OCI-LY7 (cell line): ENCODE measurements around the gene S100A4. TPM values are rescaled to one million over a fixed set of nuclear protein-coding genes. Genes with fewer than 3 reads are reported as not detected.

Experiments used
- BruUV-seq: library from RNA; stranded (reverse); fragments of 400-500 nt; replicated peaks from 2 replicates; lab custom pipeline; 2021; lab: Mats Ljungman, UMichigan
- CTCF ChIA-PET: fragments of 300-600 bp; sonication (Branson Sonifier 250); formaldehyde crosslinking; loops from one replicate; lab custom pipeline; 2022; ENCODE audit warnings: antibody characterized with exemption; ENCODE audit not compliant: unreplicated experiment; lab: Charles Lee
- POLR2A ChIA-PET: fragments of 300-600 bp; sonication (Branson Sonifier 250); formaldehyde crosslinking; loops from one replicate; lab custom pipeline; 2022; ENCODE audit warnings: antibody characterized with exemption; lab: Charles Lee
- DNase-seq: peaks from one replicate; pipeline ENCODE4 v3.0.0-alpha.2; 2015; ENCODE audit warnings: low spot score
- H2AFZ ChIP-seq: fragments of 200-600 bp; sonication (generic), shearing (Covaris generic); 2 replicates; pipeline ENCODE4 v1.6.1; 2014; ENCODE audit warnings: mild to moderate bottlenecking, antibody characterized with exemption, low read length, moderate library complexity
- H3K27ac ChIP-seq: fragments of 200-600 bp; sonication (generic); 2 replicates; pipeline ENCODE4 v1.5.1; 2014; ENCODE audit warnings: mixed run types, low read depth, mild to moderate bottlenecking, moderate library complexity, low read length, inconsistent platforms; ENCODE audit not compliant: poor library complexity, severe bottlenecking
- H3K36me3 ChIP-seq: fragments of 200-600 bp; sonication (generic); 2 replicates; pipeline ENCODE4 v1.6.1; 2014; ENCODE audit warnings: mild to moderate bottlenecking, antibody characterized with exemption, low read length, moderate library complexity, mixed read lengths; ENCODE audit not compliant: insufficient read depth
- H3K4me1 ChIP-seq: fragments of 200-600 bp; sonication (generic); 2 replicates; pipeline ENCODE4 v1.5.1; 2014; ENCODE audit warnings: mild to moderate bottlenecking, low read length; ENCODE audit not compliant: insufficient read depth, poor library complexity, severe bottlenecking
- H3K4me2 ChIP-seq: fragments of 200-600 bp; sonication (generic); 2 replicates; pipeline ENCODE4 v1.6.1; 2014; ENCODE audit warnings: mild to moderate bottlenecking, low read length
- H3K4me3 ChIP-seq: fragments of 200-600 bp; sonication (generic); 2 replicates; pipeline ENCODE4 v1.5.1; 2014; ENCODE audit warnings: mild to moderate bottlenecking, low read depth, low read length; ENCODE audit not compliant: poor library complexity, severe bottlenecking
- H3K79me2 ChIP-seq: fragments of 200-600 bp; sonication (generic); 2 replicates; pipeline ENCODE4 v1.6.1; 2016; ENCODE audit warnings: low read depth, mild to moderate bottlenecking, low read length, moderate library complexity, mixed read lengths; ENCODE audit not compliant: insufficient read depth
- H3K9me2 ChIP-seq: fragments of 200-600 bp; sonication (generic); 2 replicates; pipeline ENCODE4 v1.6.1; 2016; ENCODE audit warnings: mild to moderate bottlenecking, low read length, mixed read lengths; ENCODE audit not compliant: insufficient read depth
- H3K9me3 ChIP-seq: fragments of 200-600 bp; sonication (generic); 2 replicates; pipeline ENCODE4 v1.6.1; 2014; ENCODE audit warnings: mild to moderate bottlenecking, mixed run types, low read length, mixed read lengths
- H4K20me1 ChIP-seq: fragments of 200-600 bp; sonication (generic); 2 replicates; pipeline ENCODE4 v1.6.1; 2014; ENCODE audit warnings: mild to moderate bottlenecking, antibody characterized with exemption, low read length, moderate library complexity, mixed read lengths; ENCODE audit not compliant: insufficient read depth
- CTCF ChIP-seq: fragments of 200-600 bp; sonication (generic); conservative IDR thresholded peaks from 2 replicates; pipeline ENCODE4 v1.5.1; 2014; ENCODE audit warnings: mild to moderate bottlenecking, antibody characterized with exemption, low read length, moderate library complexity, mixed read lengths
- EZH2phosphoT487 ChIP-seq: fragments of 200-600 bp; sonication (generic); IDR thresholded peaks from 2 replicates; pipeline ENCODE4 v1.6.1; 2018; ENCODE audit warnings: low read depth, borderline replicate concordance, mild to moderate bottlenecking, mixed run types, antibody characterized with exemption, low read length, moderate library complexity, mixed read lengths
- intact Hi-C: fragments of 100-400 bp; cut with micrococcal nuclease; formaldehyde crosslinking; loops from one replicate; pipeline ENCODE4 v1.10.0; 2022; ENCODE audit not compliant: unreplicated experiment
- total RNA-seq, 2 experiments: library from RNA; depleted of rRNA in 1 of 2; stranded (reverse); fragments of >200 nt in 1 of 2; shearing (Covaris generic) in 1 of 2; gene quantifications; 2 replicates each; pipeline ENCODE4 v1.2.3, GENCODE V29; 2014 to 2022

Gene S100A4
- total RNA-seq, 2 experiments from 2014 or later, result 1.6 to 1.9 TPM

- ChIA-PET CTCF (no interaction called here), POLR2A (no interaction called here)
- Histone ChIP-seq H3K4me1 (peaks cover 7% of the 10 kb centered on the region), H3K4me3 (no peak overlapping the region), H4K20me1 (no peaks in the 10 kb centered on the region), H3K36me3 (no peaks in the 10 kb centered on the region), H3K79me2 (no peaks in the 10 kb centered on the region), H2AFZ (no peak overlapping the region), H3K9me2 (no peaks in the 10 kb centered on the region), H3K9me3 (no peaks in the 10 kb centered on the region), H3K27ac (no peak overlapping the region), H3K4me2 (no peak overlapping the region)
- BruUV-seq, result no TSS peak
- intact Hi-C loops, result no loop called here
- TF ChIP-seq EZH2phosphoT487 (no peak), CTCF (no peak)
- DNase-seq, result no peak
Observed at GRCh38 chr1:153550398-153550758, 4.8 kb upstream of the S100A4 start.

- H3K36me3 ChIP-seq, result no peaks in the 10 kb centered on the region
- TF ChIP-seq CTCF (no peak), EZH2phosphoT487 (no peak)
- ChIA-PET POLR2A (no interaction called here), CTCF (no interaction called here)
- H3K79me2 ChIP-seq, result no peaks in the 10 kb centered on the region
- no peak overlapping the region for H3K27ac ChIP-seq
- no peak overlapping the region for H3K4me2 ChIP-seq
- no peaks in the 10 kb centered on the region for H3K9me3 ChIP-seq
- no peak overlapping the region for H2AFZ ChIP-seq
- no peak overlapping the region for H3K4me3 ChIP-seq
- H4K20me1 ChIP-seq, result no peaks in the 10 kb centered on the region
- no peaks in the 10 kb centered on the region for H3K9me2 ChIP-seq
- peaks cover 12% of the 10 kb centered on the region for H3K4me1 ChIP-seq
- intact Hi-C loops, result no loop called here
- BruUV-seq, result no TSS peak
- no peak for DNase-seq
Observed at GRCh38 chr1:153549741-153550397, 4.3 kb upstream of the S100A4 start.
